Posterior cingulate gyrus (tissue), 11 donors: Measurements from ENCODE around the gene SNX7.

Experiments used
- DNase-seq, 10 donors: peaks; one replicate each; pipeline versions ENCODE4 v3.0.0 to v3.0.0-alpha.2; 2020 to 2021; ENCODE audit warnings: mixed read lengths in 3 of 10
- intact Hi-C: fragments of 100-400 bp; cut with DNase I; formaldehyde crosslinking; loops from one replicate; pipeline ENCODE4 v1.15.1; 2023

Gene SNX7

GRCh38 chr1:98761219-98761865, 99.8 kb downstream of the SNX7 start:
- peak in 2 of 10 donors; percentile 20 to 66 for DNase-seq
- intact Hi-C loops, result no loop called here

- intact Hi-C loops, result no loop called here
- no peak for DNase-seq
Measured at GRCh38 chr1:98763488-98764150, 102.1 kb downstream of the SNX7 start.

- intact Hi-C loops, result no loop called here
Measured at GRCh38 chr1:98764485-98764884, 103.0 kb downstream of the SNX7 start.

GRCh38 chr1:98766255-98766654, 104.7 kb downstream of the SNX7 start:
- intact Hi-C loops, result no loop called here
- no peak for DNase-seq

More at GRCh38 chr1:98764485-98764884, 103.0 kb downstream of the SNX7 start:
- DNase-seq, result no peak

DNA sequence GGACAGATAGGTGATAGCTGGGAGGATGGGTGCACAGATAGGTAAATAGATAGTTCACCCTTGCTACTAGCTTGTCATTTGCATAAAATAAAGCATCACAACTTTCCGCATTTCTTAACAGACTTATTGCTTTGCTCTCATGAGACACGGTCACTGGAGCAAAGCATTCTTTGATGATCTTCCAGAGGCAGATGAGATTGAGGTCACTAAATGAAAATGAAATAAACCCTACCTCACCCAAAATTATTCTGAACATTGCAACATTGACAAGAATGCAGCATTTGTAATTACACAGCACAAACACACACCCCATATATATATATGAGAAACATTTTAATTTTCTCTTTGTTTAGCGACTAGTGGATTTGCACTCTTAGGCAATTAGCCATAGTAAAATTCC, 107.6 kb downstream of the SNX7 start:
- intact Hi-C loops, result no loop called here
- DNase-seq, result no peak

DNA sequence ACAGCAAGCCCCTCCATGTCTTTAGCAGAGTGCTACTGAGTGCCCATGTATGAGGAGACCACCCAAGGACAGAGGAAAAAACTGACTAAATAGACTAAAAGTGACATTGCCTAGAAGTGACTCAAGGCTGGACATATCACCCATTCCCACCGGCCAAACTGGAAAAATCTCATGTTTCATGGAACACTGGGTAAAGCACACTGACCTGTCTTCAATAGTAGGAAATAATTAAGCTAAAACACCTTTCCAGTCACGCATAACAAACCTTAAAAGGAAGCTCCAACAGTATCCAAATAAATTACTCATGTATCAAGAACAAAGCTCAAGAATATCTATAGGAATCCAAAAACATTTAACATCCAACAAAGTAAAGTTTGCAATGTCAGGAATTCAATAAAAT, 120.4 kb downstream of the SNX7 start:
- intact Hi-C loops, result no loop called here
- no peak for DNase-seq

DNA sequence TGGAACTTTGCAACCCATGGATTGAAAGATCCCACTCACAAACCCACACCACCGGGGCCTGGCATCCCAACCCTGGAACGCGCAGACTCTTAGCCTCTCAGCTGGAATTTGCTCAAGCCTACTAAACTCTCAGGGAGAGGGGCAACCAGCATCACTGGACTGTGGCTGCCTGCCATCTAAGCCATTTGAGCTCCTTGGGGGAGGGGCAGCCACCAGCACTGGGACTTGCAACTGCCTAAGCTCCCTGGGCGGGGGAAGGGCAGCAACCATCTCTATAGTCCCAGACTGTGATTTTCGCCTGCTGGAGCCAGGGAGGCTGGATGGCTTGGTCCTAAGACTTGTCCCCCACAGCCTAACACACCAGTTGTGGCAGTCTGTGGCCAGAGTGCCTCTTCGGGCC, 122.3 kb downstream of the SNX7 start:
- intact Hi-C loops, result no loop called here
- peak in 2 of 10 donors; percentile 63 for DNase-seq

GRCh38 chr1:98791498-98791897, 130.0 kb downstream of the SNX7 start:
- intact Hi-C loops, result no loop called here

DNA sequence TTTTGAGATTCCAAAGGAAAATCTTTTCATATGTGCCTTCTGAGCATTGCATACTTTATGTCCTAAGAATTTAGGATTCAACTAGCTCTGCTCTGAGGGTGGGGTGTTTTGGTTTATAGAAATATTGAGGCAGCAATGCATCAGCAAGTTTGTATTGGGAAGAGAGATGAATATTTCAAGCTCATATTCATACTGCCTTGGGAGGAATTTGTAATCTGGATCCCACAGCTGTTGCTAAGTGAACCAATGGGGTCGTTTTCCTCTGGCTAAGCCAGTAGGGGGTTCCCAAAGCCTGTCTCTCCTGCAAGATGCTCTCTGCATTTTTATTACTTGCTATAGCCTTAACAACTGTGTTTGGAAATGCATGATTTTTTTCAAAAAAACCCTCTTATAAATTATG, 130.6 kb downstream of the SNX7 start:
- intact Hi-C loops, result no loop called here

More at GRCh38 chr1:98791498-98791897, 130.0 kb downstream of the SNX7 start:
- peak in 1 of 10 donors; percentile 54 for DNase-seq

GRCh38 chr1:98793136-98793535, 131.6 kb downstream of the SNX7 start:
- intact Hi-C loops, result no loop called here
- no peak for DNase-seq

More for the DNA sequence above, 130.6 kb downstream of the SNX7 start:
- DNase-seq, result no peak

DNA sequence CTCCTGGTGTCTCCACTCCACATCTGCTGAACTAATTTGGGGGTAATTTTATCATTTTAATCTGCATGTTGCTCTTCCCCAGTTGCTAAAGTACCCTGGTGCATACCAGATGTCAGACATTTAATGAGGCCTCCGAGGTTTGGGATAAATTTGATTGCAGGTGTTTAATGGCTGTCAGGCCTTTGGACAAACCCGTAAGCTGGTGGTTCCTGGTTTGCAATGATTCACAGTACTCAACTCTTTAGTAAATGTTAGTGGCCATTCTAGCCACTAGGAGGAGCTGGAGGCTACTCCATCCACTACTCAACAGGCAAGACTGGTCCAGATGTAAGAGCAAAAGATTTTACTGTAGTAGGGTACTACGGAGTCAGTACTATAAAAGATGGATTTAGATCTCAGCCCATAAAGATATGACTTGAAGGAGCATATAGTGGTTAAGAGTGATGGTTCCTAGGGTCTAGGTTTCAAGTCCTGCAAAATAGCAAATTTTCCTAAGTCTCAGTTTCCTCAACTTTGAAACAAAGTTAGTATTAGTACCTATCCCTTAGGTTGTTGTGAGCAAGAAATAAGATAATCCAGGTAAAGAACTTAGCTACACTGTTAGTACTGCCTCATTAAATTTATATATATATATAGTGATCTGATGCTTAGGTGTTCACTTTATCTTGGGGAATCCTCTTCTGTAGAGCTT, 132.8 kb downstream of the SNX7 start:
- peak in 3 of 10 donors; percentile 11 to 18 (median 13) for DNase-seq
- intact Hi-C loops, result no loop called here

DNA sequence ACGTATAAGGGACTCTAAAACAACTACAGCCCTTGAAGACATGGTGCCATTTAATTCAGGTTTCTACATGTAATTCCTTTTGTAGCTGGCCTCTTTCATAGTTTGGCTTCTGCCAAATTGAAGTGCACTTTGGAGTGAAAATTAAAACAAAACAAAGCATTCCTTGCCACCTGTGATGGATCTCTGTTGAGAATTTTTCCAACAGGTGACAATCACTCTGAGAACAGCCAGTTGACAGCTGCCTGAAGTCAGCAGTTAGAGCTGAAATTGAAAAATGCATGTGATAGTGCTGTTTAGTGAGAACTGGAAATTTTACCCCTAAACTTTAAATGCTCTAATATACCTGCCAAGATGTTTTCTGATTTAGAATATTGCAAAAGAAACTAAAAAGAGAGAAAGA, 134.5 kb downstream of the SNX7 start:
- no peak for DNase-seq
- intact Hi-C loops, result no loop called here

GRCh38 chr1:98797506-98797905, 136.0 kb downstream of the SNX7 start:
- intact Hi-C loops, result no loop called here
- no peak for DNase-seq
